Measurements from ENCODE around the gene UBE2D4. TPM values are rescaled to one million over a fixed set of nuclear protein-coding genes. Genes with fewer than 3 reads are reported as not detected.
"Not testable (repeated sequence)": the region's sequence is repeated elsewhere in the genome, so short reads cannot be mapped to it uniquely, and the experiment has no call there.

UBE2D4 gene
- total RNA-seq, 1 donor from 2014 or later = 13.9 TPM

GRCh38 chr7:43977525-43977924, 51.3 kb downstream of the UBE2D4 start:
- Histone ChIP-seq H3K4me1 (ENCODE audit: insufficient read depth, low read length) (no peaks in the 10 kb centered on the region), H3K79me2 (ENCODE audit: insufficient read depth, low read length) (no peaks in the 10 kb centered on the region), H3K4me3 (ENCODE audit: insufficient read depth, low read depth, low read length) (no peak overlapping the region), H3K4me2 (ENCODE audit: low read length) (no peak overlapping the region), H3K9ac (ENCODE audit: low read length) (no peak overlapping the region), H3K27me3 (ENCODE audit: insufficient read depth, low read length) (no peaks in the 10 kb centered on the region), H3K27ac (ENCODE audit: low read depth, low read length) (no peak overlapping the region), H3K36me3 (ENCODE audit: insufficient read depth, low read length) (no peaks in the 10 kb centered on the region), H4K20me1 (ENCODE audit: insufficient read depth, low read length) (no peaks in the 10 kb centered on the region), H2AFZ (ENCODE audit: low read depth, low read length) (no peak overlapping the region), H3K9me3 (ENCODE audit: insufficient read depth, low read depth, low read length) (no peaks in the 10 kb centered on the region)
- no peak overlapping the region for H3K4me3 Mint-ChIP-seq (ENCODE audit: unreplicated experiment)
- TF ChIP-seq CTCF (IDR thresholded peaks at IDR 0.05; ENCODE audit: insufficient read depth, low read depth, low read length) = no peak
- TF ChIP-seq EZH2 (IDR thresholded peaks at IDR 0.05; ENCODE audit: insufficient read depth, low read length) = no peak
- no peaks in the 10 kb centered on the region for H3K27me3 Mint-ChIP-seq (ENCODE audit: low read depth, unreplicated experiment)
- no peaks in the 10 kb centered on the region for H3K36me3 Mint-ChIP-seq (ENCODE audit: low read depth, unreplicated experiment)
- no peaks in the 10 kb centered on the region for H3K9me3 Mint-ChIP-seq (ENCODE audit: unreplicated experiment)
- no peak overlapping the region for H3K27ac Mint-ChIP-seq (ENCODE audit: unreplicated experiment)
- no peaks in the 10 kb centered on the region for H3K4me1 Mint-ChIP-seq (ENCODE audit: low read depth, unreplicated experiment)
- no peak for DNase-seq (ENCODE audit: low read depth)
- no peak for FAIRE-seq

GRCh38 chr7:43978102-43978501, 51.9 kb downstream of the UBE2D4 start:
- not testable (repeated sequence) for H3K4me2 ChIP-seq (ENCODE audit: low read length); H3K27me3 Mint-ChIP-seq (ENCODE audit: low read depth, unreplicated experiment); H3K4me3 Mint-ChIP-seq (ENCODE audit: unreplicated experiment); FAIRE-seq; H4K20me1 ChIP-seq (ENCODE audit: insufficient read depth, low read length); H3K36me3 Mint-ChIP-seq (ENCODE audit: low read depth, unreplicated experiment); H3K27ac ChIP-seq (ENCODE audit: low read depth, low read length); H3K36me3 ChIP-seq (ENCODE audit: insufficient read depth, low read length); H3K79me2 ChIP-seq (ENCODE audit: insufficient read depth, low read length); H3K4me1 Mint-ChIP-seq (ENCODE audit: low read depth, unreplicated experiment); H2AFZ ChIP-seq (ENCODE audit: low read depth, low read length); H3K27me3 ChIP-seq (ENCODE audit: insufficient read depth, low read length); H3K27ac Mint-ChIP-seq (ENCODE audit: unreplicated experiment); H3K4me3 ChIP-seq (ENCODE audit: insufficient read depth, low read depth, low read length); H3K4me1 ChIP-seq (ENCODE audit: insufficient read depth, low read length); H3K9ac ChIP-seq (ENCODE audit: low read length); H3K9me3 ChIP-seq (ENCODE audit: insufficient read depth, low read depth, low read length); H3K9me3 Mint-ChIP-seq (ENCODE audit: unreplicated experiment); DNase-seq (ENCODE audit: low read depth)

DNA sequence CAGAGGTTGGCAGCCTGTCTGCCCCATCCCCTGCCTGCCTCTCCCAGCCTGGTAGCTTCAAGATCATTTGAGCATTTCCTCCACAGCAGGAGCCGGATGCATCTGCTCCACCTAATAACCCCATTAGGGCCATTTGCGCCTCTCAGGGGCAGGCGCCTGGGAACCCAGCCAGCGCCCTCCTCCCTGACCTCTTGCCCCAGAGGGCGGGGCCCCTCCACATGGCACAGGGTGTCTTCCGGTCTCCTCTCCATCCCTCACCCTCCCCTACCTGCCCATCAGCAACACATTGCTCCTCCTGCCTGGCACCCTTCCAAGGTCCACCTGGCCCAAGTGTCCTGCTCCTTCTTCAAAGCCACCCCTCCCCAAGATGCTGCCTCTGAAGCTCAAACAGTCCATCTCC, 56.6 kb downstream of the UBE2D4 start:
- H3K4me1 Mint-ChIP-seq (ENCODE audit: low read depth, unreplicated experiment); H3K27me3 ChIP-seq (ENCODE audit: insufficient read depth, low read length); H4K20me1 ChIP-seq (ENCODE audit: insufficient read depth, low read length); H3K9me3 Mint-ChIP-seq (ENCODE audit: unreplicated experiment); H2AFZ ChIP-seq (ENCODE audit: low read depth, low read length); H3K79me2 ChIP-seq (ENCODE audit: insufficient read depth, low read length); H3K4me3 ChIP-seq (ENCODE audit: insufficient read depth, low read depth, low read length); H3K9me3 ChIP-seq (ENCODE audit: insufficient read depth, low read depth, low read length); H3K27ac Mint-ChIP-seq (ENCODE audit: unreplicated experiment); H3K27me3 Mint-ChIP-seq (ENCODE audit: low read depth, unreplicated experiment); H3K4me3 Mint-ChIP-seq (ENCODE audit: unreplicated experiment); H3K9ac ChIP-seq (ENCODE audit: low read length); FAIRE-seq; H3K36me3 Mint-ChIP-seq (ENCODE audit: low read depth, unreplicated experiment); H3K4me1 ChIP-seq (ENCODE audit: insufficient read depth, low read length); DNase-seq (ENCODE audit: low read depth); H3K36me3 ChIP-seq (ENCODE audit: insufficient read depth, low read length); H3K4me2 ChIP-seq (ENCODE audit: low read length); H3K27ac ChIP-seq (ENCODE audit: low read depth, low read length): not testable (repeated sequence)

- not testable (repeated sequence) for H3K27ac ChIP-seq (ENCODE audit: low read depth, low read length); H3K79me2 ChIP-seq (ENCODE audit: insufficient read depth, low read length); H3K36me3 ChIP-seq (ENCODE audit: insufficient read depth, low read length); H3K4me1 Mint-ChIP-seq (ENCODE audit: low read depth, unreplicated experiment); H2AFZ ChIP-seq (ENCODE audit: low read depth, low read length); H3K9me3 Mint-ChIP-seq (ENCODE audit: unreplicated experiment); H4K20me1 ChIP-seq (ENCODE audit: insufficient read depth, low read length); H3K4me3 Mint-ChIP-seq (ENCODE audit: unreplicated experiment); H3K4me3 ChIP-seq (ENCODE audit: insufficient read depth, low read depth, low read length); H3K9ac ChIP-seq (ENCODE audit: low read length); FAIRE-seq; H3K27me3 Mint-ChIP-seq (ENCODE audit: low read depth, unreplicated experiment); H3K27me3 ChIP-seq (ENCODE audit: insufficient read depth, low read length); H3K4me1 ChIP-seq (ENCODE audit: insufficient read depth, low read length); H3K4me2 ChIP-seq (ENCODE audit: low read length); H3K9me3 ChIP-seq (ENCODE audit: insufficient read depth, low read depth, low read length); DNase-seq (ENCODE audit: low read depth); H3K36me3 Mint-ChIP-seq (ENCODE audit: low read depth, unreplicated experiment); H3K27ac Mint-ChIP-seq (ENCODE audit: unreplicated experiment)
These were observed 57.5 kb downstream of the UBE2D4 start for GRCh38 chr7:43983736-43984135.
